GM18498 (cell line): ENCODE results near the gene BCL11B.
"Not testable (repeated sequence)": the region's sequence is repeated elsewhere in the genome, so short reads cannot be mapped to it uniquely, and the experiment has no call there.

ENCODE experiments used
- ATAC-seq: cut with Tn5 transposase; IDR thresholded peaks from one replicate; pipeline ENCODE4 v1.9.1; 2021; ENCODE audit warnings: mild to moderate bottlenecking, moderate library complexity; ENCODE audit not compliant: unreplicated experiment

Gene BCL11B

GRCh38 chr14:99203080-99203479, 68.9 kb downstream of the BCL11B start:
- ATAC-seq: no peak

DNA sequence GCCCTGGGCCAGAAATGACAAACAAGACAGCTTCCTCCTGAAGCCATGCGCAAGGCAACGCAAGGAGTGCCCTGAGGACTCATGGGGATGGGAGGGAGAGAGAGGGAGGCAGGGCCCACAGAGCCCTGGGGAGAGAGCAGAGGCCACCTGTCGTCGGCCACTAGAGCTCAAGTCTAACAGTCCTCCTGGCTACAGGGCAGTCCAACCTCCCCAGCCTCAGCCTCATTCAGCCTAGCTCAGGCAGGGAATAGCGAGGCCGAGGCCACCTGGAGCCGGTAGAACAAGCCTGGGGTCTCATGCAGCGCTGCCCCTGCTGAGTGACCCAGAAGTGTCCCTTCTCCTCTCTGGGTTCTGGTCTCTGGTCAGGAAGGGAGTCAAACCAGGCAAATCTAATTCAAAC, 69.5 kb downstream of the BCL11B start:
- no peak for ATAC-seq

DNA sequence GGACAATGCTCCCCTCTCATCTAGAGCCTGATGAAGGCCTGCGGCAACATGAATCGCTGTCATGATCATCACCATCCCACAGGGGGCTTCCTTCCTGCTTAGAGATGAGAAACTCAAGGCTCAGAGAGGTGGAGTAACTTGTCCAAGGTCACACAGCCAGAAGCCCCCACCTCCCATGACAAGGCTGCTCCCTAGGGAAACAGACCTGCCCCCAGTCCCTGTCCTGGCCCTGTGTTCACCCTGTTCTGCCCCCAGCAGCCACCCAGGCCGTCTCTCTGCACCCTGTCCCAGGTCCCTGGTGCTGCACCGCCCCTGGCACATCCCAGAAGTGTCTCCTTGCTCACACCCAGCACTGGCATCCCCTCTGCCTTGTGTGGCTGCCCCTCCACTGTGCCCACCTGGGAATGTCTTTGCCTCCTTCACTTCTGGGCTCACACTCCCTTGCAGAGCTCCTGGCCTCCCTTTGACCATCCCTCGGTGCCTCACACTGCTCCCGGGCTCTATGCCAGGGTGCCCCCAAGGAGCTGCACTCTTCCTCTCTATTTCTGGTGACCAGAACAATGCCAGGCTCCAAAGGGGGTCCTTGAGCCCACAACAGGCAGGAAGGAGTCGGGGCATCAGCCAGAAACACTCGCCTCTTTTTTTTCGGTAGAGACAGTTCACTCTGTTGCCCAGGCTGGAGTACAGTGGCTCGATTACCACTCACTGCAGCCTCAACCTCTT, 70.5 kb downstream of the BCL11B start:
- ATAC-seq: no peak

DNA sequence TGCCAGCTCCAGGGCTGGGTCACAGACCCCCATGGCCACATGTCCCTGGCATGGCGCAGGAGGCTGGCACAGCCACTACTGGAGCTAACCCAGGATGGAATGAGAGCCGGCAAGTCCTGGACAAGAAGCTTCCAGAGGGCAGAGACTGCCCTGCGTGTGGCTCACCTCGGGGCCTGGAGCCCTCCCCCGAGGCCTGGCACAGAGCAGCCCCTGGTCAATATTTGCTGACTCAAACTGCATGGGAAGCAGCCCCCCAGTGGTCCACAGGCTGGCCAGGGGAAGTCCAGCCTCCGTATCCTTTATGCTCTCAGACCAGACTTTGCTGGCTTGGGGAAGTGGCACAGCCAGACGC, 71.4 kb downstream of the BCL11B start:
- ATAC-seq: no peak

GRCh38 chr14:99199846-99200653, 71.9 kb downstream of the BCL11B start:
- no peak for ATAC-seq

DNA sequence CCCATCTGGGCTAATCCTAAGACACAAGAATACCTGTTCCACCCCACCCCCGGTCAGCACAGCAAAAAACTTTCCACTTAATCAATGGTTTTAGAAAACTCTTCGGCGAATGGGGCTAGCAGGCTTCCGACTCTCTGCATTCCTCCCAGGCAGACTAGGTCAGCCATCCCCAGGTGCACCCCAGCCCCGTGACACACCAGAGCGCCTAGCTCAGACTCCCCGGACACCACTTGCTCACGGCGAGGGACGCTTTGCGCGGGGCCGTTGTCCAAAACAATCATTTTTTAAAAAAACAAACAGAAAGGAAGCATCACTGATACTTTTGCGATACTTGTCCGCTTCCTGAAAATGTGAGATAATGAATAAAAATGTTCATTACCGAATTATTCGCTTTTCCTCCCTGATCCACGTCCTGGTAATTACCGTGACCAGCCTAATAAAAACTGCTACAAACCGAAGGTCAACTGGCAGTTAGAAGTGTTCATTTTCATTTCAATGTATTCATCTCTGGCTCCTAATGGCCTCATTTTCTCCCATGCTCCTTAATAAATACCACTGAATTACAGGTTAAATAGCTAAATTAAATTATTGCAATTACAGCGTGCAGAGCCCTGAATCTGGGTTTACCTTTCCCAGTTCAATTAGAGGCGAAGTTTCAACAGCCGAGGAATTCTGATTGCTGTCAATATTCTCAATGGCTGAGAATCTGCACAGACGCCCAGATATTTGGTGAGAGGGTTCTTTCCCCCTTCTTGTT, 73.1 kb downstream of the BCL11B start:
- no peak for ATAC-seq

DNA sequence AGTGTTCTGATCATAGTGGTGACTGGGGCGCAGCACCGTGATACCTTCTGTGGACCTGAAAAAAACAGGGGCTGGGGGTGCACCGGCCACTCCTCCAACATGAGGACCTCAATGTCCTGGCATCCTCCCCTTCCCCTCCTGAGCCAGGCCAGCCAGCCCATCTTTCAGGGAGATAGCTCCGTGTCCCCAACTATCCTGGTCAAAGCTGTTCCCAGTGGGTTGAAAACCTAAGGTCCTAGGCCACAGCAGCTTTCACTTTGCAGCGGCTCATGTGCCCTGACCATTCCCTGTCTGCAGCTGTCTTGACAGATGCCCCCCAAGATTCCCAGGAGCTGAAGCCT, 75.7 kb downstream of the BCL11B start:
- ATAC-seq: no peak

DNA sequence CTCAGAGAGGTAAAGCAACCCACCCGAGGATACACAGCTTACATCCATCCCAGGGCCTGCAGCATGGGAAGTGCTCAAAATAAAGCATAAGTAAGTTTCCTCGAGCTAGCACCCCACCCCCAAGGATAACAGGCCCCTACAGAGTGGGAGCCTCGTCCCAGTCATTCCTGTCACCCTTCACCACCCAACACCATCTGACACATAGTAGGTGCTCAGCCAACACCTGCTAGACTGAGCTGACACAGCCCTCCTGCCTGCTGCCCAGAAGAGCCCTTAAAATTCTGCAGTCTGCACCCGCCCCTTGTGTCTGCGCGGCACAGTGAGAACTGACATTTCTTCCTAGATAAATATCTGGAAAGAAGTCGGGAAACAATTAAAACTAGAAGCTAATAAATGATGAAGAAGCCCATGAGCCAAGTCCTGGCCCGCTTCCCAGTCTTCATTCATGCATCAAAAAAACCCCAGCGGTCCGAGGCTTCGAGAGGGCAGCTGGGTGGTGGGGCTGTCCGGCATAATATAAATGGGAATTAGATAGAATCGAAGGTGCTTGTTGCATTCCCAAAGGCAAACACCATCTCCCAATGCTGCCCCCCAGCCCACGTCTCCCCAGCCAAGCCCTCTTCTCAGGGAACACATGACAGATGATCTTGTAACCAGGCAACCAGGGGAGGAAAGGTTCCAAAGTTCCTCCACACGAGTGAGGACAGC, 76.2 kb downstream of the BCL11B start:
- no peak for ATAC-seq

- ATAC-seq: no peak
These were observed 77.3 kb downstream of the BCL11B start for GRCh38 chr14:99194736-99195135.

GRCh38 chr14:99194136-99194535, 77.9 kb downstream of the BCL11B start:
- no peak for ATAC-seq

DNA sequence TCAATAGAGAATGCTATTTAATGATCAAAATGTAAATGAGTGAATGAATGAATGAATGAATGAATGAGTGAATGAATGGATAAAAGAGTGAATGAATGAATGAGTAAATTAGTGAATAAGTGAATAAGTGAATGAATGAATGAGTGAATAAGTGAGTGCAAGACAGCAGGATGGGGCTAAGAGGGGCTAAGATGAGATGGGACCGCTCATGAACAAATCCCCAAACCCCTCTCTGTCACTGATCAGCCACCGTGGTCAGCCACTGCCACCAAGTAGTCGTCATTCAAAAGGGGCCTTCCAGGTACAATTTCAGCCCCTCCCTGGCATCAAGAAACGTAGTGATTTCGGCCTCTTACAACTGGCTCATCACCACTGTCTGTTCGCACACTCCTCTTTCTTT, 79.2 kb downstream of the BCL11B start:
- no peak for ATAC-seq

- no peak for ATAC-seq
These were observed 79.9 kb downstream of the BCL11B start for GRCh38 chr14:99192028-99192621.

DNA sequence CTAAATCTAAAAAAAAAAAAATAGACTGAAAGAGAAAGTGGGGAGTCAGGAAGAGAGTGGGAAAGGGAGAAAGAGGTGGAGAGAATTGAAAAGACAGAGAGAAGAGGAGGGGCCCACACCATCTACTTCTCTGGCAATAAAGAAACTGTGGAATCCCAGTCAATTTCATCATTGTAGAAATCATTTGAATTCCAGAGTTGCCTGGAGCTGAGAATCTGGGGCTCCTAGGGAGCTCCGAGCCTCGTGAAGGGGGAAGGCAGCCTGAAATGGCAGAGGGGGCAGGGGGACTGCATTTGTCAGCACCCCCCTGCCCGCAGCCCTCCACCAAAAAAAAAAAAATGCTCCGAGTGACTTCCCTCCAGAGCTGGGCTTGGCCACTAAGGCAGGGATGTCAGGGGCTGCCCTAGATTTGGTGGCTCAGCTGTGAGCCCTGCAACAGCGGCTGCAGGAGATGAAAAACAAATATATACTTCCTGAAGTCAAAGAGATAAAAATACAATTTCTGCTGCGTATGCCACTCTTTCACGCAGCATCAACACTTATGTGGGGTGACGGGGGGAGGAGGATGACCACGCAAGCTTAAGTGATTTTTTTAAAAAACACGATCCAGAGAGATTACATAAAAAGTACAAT, 80.5 kb downstream of the BCL11B start:
- no peak for ATAC-seq

- ATAC-seq: no peak
These were observed 81.2 kb downstream of the BCL11B start for GRCh38 chr14:99190696-99191394.

DNA sequence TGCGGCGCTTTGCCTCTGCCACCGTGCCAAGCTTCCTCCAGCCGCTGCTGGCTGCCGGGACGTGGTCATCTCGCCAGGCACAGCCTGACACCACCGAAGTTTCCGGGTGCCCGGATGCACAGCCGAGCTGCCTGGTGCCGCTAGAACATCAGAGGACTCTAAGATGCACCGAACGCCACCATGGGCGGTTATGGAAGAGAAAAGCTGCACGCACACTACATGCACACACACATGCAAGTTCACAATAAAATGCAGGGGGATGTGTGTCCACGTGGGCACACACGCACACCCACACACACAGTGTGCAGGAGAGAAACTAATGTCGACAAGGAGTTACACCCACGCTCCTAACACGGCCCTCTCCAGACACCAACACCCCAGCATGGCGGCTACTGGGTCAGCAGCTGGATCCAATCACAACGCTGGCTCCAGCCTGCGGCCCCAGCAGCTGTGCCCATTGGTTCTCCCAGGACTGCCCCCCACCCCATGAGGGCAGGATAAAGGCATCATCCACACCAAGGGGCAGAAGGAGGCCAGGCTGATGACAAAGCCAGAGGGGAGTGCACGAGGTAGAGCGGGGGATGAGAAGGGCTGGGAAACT, 82.7 kb downstream of the BCL11B start:
- no peak for ATAC-seq

- no peak for ATAC-seq
These were observed 83.2 kb downstream of the BCL11B start for GRCh38 chr14:99188731-99189191.

GRCh38 chr14:99187858-99188257, 84.1 kb downstream of the BCL11B start:
- no peak for ATAC-seq

GRCh38 chr14:99186956-99187690, 84.9 kb downstream of the BCL11B start:
- no peak for ATAC-seq

DNA sequence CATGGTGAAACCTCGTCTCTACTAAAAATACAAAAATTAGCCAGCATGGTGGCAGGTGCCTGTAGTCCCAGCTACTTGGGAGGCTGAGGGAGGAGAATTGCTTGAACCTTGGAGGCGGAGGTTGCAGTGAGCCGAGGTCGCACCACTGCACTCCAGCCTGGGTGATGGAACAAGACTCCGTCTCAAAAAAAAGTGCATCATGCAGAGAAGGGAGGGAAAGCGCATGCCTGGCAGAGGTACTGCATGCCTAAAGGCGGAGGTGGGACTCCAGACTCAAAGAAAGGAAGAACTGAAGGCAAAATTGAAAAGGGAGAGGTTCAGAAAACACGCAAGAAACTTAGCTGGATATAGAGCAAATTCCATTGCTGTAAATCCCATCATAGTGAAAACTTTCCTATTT, 85.7 kb downstream of the BCL11B start:
- not testable (repeated sequence) for ATAC-seq
